Stimulated activated CD8-positive, alpha-beta memory T cell treated with anti-CD3 and anti-CD28 coated beads, Interleukin-15, amount 100 ng/mL, for 1 hour (primary cell): ENCODE data around the gene GRB7.
A peak's percentile ranks its signal among the peaks of the same experiment; 100 is the strongest.
"Not testable (repeated sequence)": the region's sequence is repeated elsewhere in the genome, so short reads cannot be mapped to it uniquely, and the experiment has no call there.

Source experiments
- DNase-seq: peaks from one replicate; pipeline ENCODE4 v3.0.0-alpha.2; 2020; ENCODE audit warnings: low read depth

Gene GRB7

DNA sequence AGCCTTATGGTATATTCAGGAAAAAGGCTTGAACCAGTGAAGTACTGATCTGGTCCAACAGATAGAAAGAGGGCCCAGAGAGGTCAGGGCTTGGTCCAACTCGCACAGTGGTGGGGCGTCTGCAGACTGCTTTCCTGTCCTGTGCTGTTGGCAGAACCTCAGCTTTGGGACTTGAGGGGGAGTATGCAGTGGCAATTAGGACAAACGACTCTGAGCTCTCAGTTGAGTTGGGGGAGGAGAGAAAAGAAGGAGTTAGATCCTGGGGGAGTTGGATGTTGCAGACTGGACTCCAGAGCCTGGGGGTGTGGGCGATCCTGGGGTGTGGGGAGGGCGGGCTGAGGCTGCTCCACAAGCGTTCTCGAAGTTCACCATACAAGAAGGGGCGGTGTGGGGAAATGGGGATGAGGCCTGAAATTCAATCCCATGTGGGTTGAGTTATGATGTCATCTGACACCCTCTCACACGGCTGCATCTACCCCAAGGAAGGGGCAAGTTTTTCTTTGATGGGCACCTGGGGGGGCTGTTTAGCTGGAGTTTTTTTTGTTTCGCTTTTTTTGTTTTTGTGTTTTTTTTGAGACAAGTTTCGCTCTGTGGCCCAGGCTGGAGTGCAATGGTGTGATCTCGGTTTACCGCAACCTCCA is 14.6 kb downstream of the GRB7 start:
- DNase-seq = no peak

DNA sequence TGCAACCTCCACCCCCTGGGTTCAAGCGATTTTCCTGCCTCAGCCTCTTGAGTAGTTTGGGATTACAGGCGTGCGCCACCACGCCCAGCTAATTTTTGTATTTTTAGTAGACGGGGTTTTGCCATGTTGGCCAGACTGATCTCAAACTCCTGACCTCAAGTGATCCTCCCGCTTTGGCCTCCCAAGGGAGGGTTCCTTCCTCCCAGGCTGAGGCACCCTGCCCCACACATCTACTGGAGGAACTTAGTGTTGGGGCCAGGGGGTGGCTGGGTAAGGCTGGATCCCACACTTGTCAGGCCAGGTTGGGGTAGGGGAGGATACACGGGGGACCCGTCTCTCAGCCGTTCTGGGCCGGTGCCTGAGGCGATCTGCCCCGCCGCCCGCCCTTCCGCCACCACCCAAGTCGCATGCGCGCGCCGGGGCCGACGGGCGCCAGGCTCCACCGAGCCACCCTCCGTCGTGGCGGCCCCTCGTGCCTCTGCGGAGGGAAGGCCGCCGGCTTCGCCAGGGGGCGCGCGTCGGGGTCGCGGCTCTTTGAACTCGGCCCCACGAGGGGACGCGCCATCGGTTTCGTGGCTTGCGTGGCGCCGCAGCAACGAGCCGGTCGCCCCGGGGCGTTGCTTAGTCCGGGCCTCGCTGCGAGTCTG is 15.9 kb downstream of the GRB7 start:
- no peak for DNase-seq

DNA sequence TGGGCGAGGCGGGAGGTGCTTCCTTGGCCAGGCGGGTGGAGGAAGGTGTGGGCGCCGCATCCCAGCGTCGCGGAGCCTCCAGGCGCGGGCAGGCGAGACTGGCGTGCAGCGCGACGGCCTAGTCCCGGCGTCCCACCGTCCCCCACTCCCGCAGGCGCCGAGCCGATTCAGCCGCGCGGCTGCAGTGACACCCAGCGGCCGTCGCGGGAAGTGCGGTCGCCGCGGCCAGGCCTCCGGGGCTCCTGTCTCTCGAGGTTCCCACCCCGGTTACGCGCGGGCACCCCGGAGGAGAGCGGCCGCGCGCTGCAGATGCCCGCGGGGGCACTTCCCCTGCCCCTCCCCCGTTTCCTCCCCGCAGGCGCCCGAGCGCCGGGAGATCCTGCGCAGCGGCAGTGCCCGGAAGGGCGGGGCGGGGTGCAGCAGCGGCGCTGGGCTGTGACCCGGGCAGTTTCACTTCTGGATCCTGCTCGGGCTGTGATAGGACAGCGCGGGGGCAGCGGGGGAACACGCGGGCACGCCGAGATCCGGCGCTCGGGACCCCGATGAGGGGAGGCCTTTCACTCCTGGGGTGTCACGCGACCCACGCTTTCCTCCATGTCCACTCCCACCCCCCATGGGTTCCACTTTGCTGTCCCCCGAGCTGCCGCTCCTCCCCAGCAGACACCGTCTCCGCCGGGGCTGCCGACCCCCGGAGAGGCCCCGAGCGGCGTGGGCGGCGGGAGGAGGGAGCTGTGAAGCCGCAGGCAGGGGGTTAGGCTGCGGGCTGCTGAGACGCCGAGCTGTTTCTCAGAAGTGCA is 16.6 kb downstream of the GRB7 start:
- DNase-seq = peak; percentile 85

DNA sequence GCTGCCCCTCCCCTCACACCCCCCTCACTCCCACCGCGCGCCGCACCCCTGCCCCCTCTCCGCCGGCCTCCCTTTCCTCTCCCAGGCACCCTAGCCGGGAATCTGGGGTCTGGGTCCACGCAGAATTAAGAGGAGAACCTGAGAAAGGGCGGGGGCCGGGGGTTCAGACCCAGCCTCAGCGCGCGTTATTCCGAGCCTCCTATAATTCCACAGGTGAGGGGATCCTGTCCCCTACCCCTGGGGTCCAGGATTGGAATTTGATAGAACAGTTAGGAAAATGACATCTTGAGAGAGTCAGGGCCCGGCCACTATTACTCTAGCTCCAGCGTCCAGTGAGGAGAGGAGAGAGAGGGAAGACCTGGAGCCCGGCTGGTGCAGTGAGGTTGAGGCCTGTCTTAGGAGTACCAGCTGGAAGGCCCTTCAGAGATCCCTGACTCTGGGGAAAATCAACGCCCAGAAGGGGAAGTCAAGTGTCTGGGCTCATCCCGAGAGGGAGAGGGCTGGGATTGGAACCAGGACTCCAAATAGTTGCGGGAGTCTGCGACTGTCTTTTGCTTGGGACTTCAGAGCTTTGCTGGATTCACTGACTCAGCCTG is 17.3 kb downstream of the GRB7 start:
- DNase-seq = no peak

DNA sequence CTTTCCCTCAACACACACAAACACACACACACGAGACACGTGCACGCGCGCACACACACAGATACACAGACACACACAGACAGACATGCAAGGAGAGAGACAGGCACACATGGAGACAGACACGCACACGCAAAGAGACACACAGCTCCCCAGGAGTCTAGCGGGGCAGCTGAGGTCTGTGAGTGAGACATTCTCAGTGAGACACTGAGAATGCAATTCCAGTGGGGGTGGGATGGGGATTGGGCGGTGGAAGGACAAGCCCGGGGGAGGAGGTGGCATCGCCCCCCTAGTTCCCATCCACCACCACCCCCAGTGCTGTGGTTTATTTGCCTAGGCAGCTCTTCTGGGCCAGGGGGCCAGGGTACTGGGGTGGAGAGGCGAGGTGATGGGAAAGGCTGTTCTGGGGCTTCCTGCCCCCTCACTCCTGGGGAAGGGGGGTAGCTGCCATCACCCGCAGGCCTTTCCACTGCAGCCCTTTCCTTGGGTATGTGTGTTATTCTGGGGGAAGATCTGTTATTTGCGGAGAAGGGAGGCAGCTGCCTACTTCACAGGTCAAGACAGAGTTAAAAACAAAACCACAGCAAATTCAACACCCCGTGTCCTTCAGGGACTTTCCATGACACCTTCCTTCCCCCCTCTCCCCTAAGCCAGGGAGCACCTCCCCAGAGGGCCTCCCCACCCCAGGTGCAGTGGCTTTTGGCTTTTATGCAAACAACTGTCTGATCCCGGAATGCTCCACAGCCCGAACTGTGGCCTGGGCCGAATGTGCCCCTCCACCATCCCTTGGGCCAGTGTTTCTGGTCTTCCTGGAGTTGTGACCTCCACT is 18.0 kb downstream of the GRB7 start:
- no peak for DNase-seq

DNA sequence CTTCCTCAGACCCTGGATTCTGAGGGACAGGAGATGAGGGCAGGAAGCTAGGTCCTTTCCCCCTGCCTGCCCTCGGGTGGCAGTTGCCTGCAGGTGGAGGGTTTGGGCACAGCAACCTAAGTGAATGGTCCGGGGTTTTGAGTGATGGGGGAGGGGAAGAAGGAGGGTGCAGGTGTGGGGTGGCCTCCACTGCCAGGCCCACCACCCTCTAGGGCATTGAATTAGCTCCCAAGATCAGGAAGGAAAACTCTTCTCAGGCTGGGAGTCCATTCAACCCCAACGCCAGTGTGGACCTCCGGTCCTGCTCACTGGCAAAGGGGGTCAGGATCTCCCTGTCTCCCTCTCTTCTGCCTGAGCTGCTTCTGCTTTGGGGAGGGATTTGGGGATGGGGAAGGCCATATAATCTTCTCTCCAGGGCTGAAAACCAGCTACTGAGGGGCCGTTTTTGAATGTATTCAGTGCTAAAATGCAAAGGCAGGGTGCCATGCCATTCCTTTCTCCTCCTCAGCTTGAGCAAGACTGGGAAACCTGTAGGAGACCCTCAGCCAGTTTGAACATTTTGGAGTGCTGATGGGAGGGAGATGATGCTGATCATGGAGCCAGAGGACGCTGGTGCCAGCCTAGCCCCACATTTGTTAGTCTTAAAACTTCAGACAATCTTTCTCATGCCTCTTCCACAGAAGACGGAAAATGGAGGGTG is 18.8 kb downstream of the GRB7 start:
- DNase-seq = no peak

DNA sequence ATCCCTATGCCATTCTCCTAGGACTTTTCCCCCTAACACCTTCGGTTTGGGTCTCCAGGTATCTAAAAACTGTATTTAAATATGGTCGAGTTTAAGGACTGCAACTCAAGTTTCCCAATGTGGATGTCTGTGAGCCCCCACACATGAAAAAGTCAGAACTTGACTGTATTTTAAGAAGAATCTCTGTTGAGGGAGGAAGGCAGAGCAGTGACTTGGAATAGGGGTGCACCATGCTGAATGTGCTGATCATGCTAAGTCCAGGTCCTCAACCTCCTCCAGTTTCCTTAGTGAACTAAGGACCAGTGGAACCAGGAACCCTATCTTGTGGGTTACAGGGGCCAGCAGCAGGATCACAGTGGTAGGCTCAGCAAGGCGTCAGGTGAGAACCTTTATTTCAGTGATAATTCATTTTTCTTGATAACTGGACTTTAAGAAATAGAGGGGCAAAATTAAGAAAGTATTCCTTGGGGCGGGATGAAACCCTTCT is 19.5 kb downstream of the GRB7 start:
- no peak for DNase-seq

DNA sequence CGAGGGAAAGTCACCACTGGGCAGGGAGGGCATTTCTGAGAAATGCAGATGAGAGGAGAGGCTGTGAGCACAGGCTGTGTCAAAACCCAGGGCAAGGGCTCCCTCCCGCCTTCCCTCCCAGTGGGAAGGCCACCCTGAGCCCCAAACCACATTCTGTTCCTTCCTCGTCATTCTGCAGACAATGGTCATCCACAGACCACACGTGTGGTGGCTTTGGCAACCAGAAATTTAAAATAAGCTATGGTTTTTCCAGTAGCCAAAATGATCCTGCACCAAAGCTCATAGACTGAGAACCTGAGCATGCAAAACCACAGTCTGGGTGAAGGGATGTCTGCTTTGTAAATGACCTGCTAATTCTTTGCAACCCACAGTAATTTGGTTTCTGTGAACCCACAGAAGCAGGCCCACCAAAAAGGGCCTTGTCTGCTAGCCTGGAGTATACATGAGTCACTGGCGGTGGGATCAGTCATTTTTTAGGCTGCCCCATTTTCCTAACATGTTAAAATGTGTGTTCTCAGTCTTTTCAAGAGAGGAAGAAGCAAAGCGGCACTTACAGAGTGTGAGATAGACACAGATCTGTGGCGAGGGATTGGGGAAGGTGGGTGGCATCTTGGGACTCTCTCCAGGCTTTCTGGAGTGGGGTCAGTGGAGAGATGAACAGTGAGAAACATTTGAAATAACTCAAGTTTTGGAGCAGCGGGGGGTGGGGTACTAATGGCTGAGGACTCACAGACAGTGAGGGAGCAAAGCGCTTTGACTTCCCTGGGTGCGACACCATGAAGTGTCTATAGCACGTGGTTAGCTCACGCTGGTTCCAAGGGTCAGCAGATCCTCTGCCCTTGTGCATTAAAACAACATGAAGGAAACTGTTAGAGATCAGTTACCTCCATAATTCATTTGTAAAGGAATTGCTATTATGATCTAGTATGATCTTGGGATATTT is 20.5 kb downstream of the GRB7 start:
- no peak for DNase-seq

DNA sequence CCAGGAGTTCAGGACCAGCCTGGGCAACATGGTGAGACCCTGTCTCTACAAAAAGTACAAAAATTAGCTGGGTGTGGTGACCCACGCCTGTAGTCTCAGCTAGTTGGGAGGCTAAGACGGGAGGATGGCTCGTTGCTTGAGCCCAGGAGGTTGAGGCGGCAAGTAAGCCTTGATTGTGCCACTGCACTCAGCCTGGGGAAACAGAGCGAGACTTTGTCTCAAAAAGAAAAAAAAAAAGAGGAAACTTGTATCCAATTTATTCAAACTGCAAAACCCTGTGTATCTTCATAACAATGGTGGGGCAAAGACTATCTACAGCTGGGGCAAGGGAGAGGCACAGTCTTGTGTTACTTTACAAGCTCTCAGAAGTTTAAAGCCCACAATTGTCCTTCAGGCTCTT is 21.5 kb downstream of the GRB7 start:
- no peak for DNase-seq

DNA sequence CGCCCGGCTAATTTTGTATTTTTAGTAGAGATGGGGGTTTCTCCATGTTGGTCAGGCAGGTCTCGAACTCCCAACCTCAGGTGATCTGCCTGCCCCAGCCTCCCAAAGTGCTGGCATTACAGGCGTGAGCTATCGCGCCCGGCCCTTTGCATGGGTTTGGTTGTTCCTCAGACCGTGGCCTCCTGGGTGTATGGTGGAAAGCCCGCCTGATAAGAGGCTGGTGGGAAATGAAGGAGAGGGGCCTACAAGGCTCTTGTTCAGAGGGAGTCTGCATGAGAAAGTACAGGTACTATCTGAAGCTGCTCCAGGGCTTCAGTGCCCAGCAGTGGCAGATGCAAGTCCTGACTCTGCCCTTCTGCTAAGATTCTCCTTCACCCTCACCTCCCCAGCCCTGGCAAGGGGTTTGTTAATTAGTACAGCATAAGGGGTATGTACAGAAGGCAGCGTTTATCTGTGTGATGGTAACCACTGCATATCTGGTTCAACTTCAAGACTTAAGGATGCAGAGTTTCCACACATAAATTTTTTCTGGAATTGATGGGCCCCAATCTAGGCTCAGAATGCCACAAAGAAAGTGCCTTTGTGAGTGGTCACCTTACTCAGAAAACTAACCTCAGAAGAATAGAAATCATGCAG is 24.2 kb downstream of the GRB7 start:
- DNase-seq = no peak

DNA sequence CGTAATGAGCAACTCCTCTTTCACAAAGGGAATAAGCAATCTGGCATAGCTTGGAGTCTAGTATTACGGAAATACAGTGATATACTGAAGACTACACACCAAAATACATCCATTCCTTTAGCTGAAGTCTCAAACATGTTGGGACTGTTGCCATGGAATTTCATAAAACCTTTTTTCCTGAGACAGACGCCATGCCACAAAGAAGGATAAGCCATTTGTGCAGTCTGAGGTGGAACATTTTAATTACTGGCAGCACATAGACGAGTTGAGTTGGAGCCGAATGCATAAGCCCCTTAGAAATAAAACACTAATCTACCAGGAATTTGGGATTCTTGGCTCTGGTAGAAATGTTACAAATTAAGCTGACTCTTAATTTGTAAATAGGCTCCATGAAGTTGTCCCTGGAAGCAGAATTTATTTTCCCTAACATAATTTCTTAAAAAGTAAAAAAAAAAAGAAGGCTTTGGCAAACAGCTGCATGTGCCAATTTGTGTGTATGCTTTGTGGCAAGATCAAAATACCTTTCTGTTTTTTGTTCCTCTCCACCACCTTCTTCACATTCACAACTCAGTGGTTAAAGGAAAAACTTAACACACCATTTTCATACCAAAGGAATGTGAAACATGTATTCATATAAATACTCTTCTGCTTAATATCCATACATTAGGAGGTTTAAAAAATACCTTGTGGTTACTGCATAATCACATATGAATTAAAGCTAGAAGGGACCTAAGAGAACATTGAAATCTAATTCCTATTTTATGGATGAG is 25.5 kb downstream of the GRB7 start:
- no peak for DNase-seq

DNA sequence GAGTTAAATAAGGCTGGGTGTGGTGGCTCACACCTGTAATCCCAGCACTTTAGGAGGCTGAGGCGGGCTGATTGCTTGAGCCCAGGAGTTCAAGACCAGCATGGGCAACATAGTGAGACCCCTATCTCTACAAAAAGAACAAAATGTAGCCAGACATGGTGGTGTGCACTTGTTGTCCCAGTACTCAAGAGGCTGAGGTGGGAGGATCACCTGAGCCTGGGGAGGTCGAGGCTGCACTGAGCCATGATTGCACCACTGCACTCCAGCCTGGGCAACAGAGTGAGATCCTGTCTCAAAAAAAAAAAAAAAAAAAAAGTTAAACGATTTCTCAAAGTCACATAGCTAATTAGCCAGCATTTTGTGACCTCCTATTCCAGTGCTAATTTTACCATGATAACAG is 26.4 kb downstream of the GRB7 start:
- DNase-seq = not testable (repeated sequence)

DNA sequence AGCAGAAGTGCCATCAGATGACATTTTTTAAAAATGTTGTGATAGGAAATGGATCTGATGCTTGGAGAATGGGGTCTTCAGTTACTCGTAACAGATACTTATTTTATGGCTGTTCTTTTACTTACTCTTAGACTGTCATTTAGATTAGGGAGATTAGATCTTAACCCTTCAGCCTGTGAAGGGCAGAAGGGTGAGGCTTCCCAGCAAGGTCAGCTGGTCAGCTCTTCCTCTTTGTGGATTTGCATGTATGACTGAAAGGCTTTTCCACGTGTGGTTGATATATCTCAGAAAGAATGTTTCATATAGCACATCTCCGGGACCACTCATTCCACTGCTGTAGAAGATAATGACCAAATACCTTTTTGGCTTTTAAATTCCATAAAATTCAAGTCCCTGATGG is 27.4 kb downstream of the GRB7 start:
- no peak for DNase-seq

DNA sequence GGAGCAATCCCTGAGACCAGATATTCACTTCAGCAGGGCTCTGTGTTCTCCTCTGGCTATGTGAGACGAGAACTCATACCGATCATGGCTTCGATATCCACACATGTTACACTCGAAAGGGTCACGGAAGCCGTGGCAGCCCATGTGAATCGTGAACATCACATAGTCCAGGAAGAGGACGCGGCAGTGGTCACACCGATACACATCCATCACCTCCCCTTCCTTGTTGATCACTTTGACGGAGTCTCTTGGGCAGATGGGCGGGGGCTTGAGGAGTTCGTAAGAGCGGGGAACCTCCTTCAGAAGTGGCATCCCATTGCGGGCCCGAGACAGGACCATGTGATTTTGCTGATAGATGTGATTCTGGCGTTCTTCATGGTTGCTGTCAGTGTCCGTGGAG is 28.0 kb downstream of the GRB7 start:
- DNase-seq = no peak

DNA sequence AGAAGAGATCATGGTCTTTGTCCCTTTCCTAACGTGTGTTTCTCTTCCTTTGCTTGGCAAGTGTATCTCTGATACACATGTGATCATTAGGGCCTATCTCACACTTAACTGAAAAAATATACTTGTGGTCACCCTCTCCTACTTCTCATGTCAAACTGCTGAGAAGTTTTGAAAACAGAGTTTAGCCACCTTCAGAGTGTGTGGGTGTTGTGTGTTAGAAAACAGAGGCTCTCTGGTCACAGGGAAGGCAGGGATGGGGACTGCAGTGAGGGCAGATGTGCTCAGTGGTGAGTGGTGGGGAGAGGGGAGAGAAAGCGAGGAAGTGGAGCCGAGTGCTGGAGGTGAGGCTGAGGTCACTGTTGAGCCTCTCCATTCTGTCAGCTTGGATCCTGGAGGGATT is 29.4 kb downstream of the GRB7 start:
- DNase-seq = no peak

DNA sequence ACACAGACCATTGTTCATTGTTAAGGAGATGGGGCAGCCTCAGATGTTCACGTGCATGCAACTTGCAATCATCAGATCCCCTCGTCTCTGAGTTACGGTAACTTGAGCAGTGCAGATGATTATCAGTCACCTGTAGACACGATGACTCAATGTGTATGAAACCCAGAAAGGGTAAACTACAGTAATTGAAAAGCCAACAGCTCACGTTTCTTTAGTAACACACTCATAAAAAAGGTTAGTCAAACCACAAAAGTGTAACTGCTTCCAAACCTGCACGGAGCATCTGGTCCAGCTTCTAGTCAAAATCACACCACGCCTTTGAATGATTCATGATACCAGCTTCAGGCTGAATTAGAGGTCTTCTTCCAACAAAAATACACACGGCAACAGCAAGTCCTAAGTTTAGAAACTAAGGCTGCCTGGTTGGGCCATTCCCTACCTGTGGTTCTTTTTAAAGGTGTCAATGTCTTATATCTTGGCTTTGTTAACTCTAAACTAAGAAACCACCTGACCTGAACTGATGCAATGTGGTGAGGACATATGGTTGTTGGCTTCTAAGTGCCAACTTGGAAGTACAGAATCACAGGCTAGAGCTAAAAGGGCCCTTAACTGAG is 32.3 kb downstream of the GRB7 start:
- no peak for DNase-seq

DNA sequence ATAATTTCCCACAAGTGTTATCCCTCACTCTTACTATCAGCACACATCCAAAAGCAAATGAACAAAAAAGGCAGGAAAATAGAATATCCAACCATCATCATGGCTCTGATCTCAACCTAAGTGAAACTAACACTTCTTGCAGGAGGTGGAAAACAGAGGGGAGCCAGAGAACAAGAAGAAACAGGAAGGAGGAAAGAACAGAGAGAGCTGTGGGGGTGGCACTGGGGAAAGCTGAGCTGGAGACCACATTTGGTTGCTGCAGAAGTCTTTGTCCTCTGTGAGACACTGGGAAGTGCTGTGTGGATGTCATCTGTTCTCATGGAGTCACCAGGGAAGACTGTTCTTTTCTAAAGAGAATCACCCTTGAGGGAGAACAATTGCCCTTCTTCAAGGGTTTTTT is 34.7 kb downstream of the GRB7 start:
- no peak for DNase-seq
